Measurements from ENCODE around the gene C2.

The C2 gene

GRCh38 chr6:31927242-31927862 is at the start of gene C2:
C2 (plus strand) TSS chr6:31927717; CDS start chr6:31927753, 36 bp downstream.
- no peak for DNase-seq (ENCODE audit: low read depth)

GRCh38 chr6:31878222-31878621 is 49.3 kb upstream of the C2 start:
- DNase-seq (ENCODE audit: low read depth): no peak

- DNase-seq (ENCODE audit: low read depth): no peak
Observed at GRCh38 chr6:31878726-31879125, 48.8 kb upstream of the C2 start, which contains the start of gene SLC44A4. SLC44A4 (minus strand) TSS chr6:31878997; CDS start chr6:31878980, 17 bp downstream.

DNA sequence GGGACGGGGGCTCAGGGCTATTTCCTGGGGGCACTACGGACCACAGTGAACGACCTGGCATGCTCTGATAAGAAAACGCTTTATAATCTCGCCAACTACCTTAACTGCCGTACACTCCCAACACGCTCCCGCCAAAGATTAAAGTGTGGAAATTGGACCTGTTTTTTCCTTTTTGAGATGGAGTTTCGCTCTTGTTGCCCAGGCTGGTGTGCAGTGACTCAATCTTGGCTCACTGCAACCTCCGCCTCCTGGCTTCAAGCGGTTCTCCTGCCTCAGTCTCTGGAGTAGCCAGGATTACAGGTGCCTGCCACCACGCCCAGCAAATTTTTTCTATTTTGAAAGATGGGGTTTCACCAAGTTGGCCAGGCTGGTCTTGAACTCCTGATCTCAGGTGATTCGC is 48.4 kb upstream of the C2 start:
- DNase-seq (ENCODE audit: low read depth): no peak

DNA sequence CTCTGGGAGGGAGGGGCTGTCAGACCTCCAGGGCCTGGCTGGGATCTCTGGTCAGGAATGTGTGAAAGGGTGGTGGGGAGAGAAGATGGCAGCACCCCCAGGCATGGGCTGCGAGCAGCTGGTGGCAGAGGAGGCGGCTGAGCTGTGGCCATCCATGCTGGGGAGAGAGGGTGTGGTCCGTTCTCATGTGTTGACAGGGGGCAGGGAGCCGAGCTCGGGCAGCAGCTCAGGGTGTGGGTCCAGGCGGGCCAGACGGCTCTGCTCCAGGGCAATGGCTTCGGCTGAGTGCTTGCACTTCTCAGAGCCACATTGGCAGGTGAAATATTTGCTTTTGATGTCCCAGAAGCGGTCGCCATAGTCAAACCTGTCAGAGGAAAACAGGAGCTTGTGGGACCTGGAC is 47.6 kb upstream of the C2 start:
- no peak for DNase-seq (ENCODE audit: low read depth)

GRCh38 chr6:31880616-31881015 is 46.9 kb upstream of the C2 start:
- DNase-seq (ENCODE audit: low read depth): no peak

DNA sequence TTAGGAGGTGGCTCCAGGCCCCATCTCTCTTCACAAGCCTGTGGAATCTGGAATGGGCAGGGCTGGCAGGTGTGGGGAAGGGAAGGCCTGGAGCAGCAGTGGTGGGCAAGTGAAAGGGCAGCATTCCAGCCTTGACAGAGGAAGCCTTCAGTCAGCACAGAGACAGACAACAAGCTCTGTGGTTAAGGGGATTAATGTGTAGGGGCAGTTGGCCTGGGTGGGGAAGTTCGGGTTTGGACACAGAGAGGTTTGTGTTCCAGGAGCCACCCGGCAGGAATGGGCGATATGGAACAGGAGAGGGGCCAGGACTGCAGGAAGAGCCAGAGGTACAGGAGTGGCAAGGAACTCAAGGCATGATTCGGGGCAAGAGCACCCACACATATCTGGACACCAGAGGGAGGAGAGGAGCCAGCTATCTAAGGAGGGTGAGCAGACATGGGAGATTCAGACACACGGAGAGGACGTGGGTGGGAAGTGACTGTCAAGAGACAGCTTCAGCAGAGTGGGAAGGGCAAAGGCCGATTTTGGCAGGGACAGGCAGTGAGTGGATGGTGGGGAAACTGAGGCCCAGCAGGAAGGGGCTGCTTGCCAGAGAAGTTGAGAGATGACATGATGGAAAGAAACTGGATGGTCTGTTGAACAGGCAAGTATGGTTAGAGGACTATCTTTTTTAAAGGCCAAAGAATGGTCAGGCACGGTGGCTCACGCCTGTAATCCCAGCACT is 46.2 kb upstream of the C2 start:
- DNase-seq (ENCODE audit: low read depth): no peak

- DNase-seq (ENCODE audit: low read depth): no peak
Observed at GRCh38 chr6:31882344-31882743, 45.2 kb upstream of the C2 start.

GRCh38 chr6:31883676-31884075 is 43.8 kb upstream of the C2 start:
- DNase-seq (ENCODE audit: low read depth): no peak

- no peak for DNase-seq (ENCODE audit: low read depth)
Observed at GRCh38 chr6:31884528-31885035, 42.9 kb upstream of the C2 start.

GRCh38 chr6:31886541-31886991 is 41.0 kb upstream of the C2 start:
- no peak for DNase-seq (ENCODE audit: low read depth)

- DNase-seq (ENCODE audit: low read depth): no peak
Observed at GRCh38 chr6:31887173-31888007, 40.1 kb upstream of the C2 start.

- DNase-seq (ENCODE audit: low read depth): no peak
Observed at GRCh38 chr6:31888276-31889258, 39.0 kb upstream of the C2 start.

- DNase-seq (ENCODE audit: low read depth): no peak
Observed at GRCh38 chr6:31889331-31889972, 38.1 kb upstream of the C2 start.

- no peak for DNase-seq (ENCODE audit: low read depth)
Observed at GRCh38 chr6:31892821-31893220, 34.7 kb upstream of the C2 start.

DNA sequence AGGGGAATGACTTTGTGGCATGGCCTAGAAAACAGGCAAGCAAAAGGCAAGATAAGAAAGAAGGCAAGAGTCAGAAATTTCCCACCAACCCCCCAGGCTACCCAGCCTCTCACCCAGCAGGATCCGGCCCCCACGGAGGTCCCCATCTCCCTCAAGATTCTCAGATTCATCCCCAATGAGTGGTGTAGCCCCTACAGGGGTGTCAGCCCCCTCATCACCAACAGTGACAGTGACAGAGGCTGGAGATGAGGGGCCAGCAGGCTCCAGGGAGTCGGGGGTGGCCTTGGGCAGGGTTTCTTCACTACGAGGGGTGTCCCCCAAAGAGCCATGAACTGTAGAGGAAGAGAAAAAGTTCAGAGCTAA is 31.0 kb upstream of the C2 start:
- DNase-seq (ENCODE audit: low read depth): no peak

DNA sequence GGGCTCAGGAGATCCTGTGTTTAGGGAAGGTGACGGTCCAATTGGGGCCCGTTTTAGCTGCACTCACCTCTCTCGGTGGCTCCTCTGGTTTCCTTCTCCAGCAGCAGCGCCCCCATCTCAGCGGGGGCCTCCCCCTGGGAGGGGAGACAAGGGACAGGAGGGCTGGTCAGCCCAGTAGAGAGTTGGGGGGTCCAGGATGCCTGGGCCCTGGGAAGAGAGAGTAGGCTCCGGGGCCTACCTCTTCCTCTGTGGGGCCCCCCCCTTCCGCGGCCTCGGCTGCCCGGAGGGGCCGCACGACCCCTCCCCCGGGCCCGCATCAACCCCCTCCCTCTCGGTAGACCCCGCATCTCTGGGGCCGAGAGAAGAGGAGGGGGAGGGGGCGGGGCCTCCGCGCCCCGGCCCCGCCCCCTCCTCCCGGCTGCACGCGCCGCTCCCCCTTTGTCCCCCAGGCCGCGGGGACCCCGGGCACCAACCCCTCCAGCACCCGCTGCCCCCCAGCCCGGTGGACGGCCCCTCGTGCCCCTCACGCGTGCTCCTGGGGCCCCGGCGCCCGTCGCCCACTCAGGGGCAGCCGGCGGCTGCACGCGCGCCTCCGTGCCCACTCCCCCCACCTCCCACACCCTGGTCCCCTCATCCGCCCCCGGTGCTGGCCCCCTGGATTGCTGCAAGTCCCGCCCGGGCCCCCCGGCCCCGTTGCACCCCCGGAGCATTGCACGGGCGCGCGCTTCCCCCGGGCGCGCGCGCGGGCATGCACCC is 30.5 kb upstream of the C2 start:
- no peak for DNase-seq (ENCODE audit: low read depth)

DNA sequence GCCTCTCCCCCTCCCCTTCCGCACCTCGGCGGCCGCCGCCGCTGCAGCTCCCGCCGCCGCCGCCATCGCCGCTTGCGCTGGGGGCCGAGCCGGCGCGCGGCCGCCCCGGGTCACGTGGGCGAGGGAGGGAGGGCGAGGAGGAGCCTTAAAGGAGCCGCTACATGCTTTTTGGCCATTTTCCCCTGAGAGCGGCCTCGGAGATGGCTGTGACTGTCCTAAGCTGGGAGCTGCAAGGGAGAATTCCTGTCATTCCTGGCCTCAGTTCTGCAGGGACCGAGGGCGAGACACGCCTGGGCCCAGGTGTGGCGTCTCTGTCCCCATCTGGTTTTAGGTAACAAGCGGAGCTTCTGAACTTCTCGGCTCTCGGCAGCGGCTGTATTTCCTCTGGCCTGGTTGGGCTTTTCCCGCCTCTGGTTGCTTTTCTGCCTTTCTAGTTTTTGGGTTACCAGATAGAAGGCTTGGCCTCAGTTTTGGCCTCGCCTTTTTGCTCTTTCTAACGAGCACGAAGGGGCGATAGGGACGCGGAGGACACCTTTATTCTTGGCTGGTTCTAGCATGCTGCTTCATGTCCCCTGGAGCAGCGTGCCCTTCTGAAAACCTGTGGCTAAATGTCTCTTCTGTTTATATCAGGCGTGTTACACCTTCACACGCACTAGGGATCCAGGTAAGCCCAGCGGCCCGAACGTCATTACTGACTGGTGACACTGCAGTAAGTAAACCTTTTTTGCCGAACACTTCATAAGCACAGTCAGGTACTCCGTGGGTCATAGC is 29.7 kb upstream of the C2 start, which contains the start of gene EHMT2:
EHMT2 (minus strand) TSS at position 87 of the 771 bp plus-strand sequence; CDS start at position 66, 21 bp downstream.
- peak; percentile 72 for DNase-seq (ENCODE audit: low read depth)

DNA sequence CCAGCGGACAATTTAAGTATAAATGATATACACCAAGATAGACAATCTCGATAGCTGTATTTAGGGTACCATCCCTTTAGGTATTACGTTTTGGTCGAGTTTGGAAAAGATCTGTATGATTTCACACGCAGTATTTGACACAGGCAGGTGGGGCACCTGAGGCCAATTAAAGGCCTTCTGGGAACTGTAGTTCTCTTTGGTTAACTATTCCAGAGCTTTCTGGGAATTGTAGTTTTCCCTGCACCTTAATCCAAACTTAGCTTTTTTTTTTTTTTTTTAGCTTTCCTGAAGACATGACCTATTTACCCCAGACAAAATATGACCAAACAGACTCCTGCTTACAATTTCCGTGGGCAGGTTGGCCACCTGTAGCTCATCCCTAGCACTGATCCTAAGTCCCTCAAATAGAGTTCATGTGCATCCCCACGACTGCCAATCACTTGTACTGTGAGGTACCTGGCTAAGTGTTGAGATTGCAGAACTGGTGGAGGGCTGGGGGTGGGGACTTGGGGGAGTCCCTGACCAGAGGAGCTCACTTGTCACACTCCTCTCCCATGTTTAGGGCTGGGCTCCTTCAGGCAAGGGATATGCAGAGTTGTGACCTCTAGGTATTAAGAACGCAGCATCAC is 29.0 kb upstream of the C2 start:
- no peak for DNase-seq (ENCODE audit: low read depth)
